ENCODE measurements around the gene CARS2.
"Not testable (repeated sequence)": the region's sequence is repeated elsewhere in the genome, so short reads cannot be mapped to it uniquely, and the experiment has no call there.

Gene CARS2

GRCh38 chr13:110615005-110615321 is 91.0 kb downstream of the CARS2 start:
- no peak for DNase-seq

GRCh38 chr13:110610955-110611595 is 94.8 kb downstream of the CARS2 start:
- no peak for DNase-seq

GRCh38 chr13:110607675-110608224 is 98.2 kb downstream of the CARS2 start:
- no peak for DNase-seq

- DNase-seq = not testable (repeated sequence)
Measured at GRCh38 chr13:110606281-110606680, 99.6 kb downstream of the CARS2 start.

- DNase-seq = no peak
Measured at GRCh38 chr13:110605132-110605531, 100.8 kb downstream of the CARS2 start.

- no peak for DNase-seq
Measured at GRCh38 chr13:110600980-110601379, 104.9 kb downstream of the CARS2 start.

- DNase-seq = no peak
Measured at GRCh38 chr13:110600261-110600819, 105.6 kb downstream of the CARS2 start.

GRCh38 chr13:110597041-110597689 is 108.8 kb downstream of the CARS2 start:
- no peak for DNase-seq

GRCh38 chr13:110593430-110594130 is 112.3 kb downstream of the CARS2 start:
- no peak for DNase-seq

- no peak for DNase-seq
Measured at GRCh38 chr13:110592665-110593064, 113.3 kb downstream of the CARS2 start.
